Lower leg skin (tissue), 4 donors: ENCODE data around the gene SCFD2. TPM values are rescaled to one million over a fixed set of nuclear protein-coding genes. Genes with fewer than 3 reads are reported as not detected.
"Not testable (repeated sequence)": the region's sequence is repeated elsewhere in the genome, so short reads cannot be mapped to it uniquely, and the experiment has no call there.

Source experiments
- DNase-seq, 2 donors: peaks; one replicate each; pipeline ENCODE4 v3.0.0-alpha.2; 2019; ENCODE audit warnings: low spot score in 2 of 2
- H3K4me3 ChIP-seq: fragments of 200-600 bp; sonication (generic); 2 replicates; pipeline ENCODE4 v1.5.1; 2017; ENCODE audit warnings: mild to moderate bottlenecking, low read depth; ENCODE audit not compliant: poor library complexity, severe bottlenecking
- POLR2A ChIP-seq, 2 donors: fragments of 450-650 bp; IDR thresholded peaks; one replicate each; pipeline ENCODE4 v1.6.1; 2016 to 2017; ENCODE audit warnings: antibody characterized with exemption in 2 of 2, mild to moderate bottlenecking in 1 of 2, moderate library complexity in 1 of 2
- WGBS, 2 donors: methylation state at CpG; one replicate each; pipeline ENCODE4 v1.1.5; 2018; 5-methylcytosine and 5-hydroxymethylcytosine counted together
- intact Hi-C: fragments of 100-400 bp; cut with DNase I; formaldehyde crosslinking; loops from one replicate; pipeline ENCODE4 v1.15.0; 2023; ENCODE audit warnings: low total_unique reads
- total RNA-seq, 4 donors: library from RNA; depleted of rRNA; stranded (reverse); fragments of >200 nt; gene quantifications; one replicate each; pipeline ENCODE4 v1.1.0, GENCODE V29; 2016
- TF ChIP-seq, protein P1 (sequence below), 3 donors: fragments of 450-650 bp; IDR thresholded peaks; one replicate each; pipeline ENCODE4 v1.5.1; 2016; ENCODE audit warnings: antibody characterized with exemption in 3 of 3, mild to moderate bottlenecking in 3 of 3, moderate library complexity in 2 of 3

The SCFD2 gene
- total RNA-seq, 4 donors from 2014 or later: 13.6 to 23.3 (median 19.0) TPM

DNA sequence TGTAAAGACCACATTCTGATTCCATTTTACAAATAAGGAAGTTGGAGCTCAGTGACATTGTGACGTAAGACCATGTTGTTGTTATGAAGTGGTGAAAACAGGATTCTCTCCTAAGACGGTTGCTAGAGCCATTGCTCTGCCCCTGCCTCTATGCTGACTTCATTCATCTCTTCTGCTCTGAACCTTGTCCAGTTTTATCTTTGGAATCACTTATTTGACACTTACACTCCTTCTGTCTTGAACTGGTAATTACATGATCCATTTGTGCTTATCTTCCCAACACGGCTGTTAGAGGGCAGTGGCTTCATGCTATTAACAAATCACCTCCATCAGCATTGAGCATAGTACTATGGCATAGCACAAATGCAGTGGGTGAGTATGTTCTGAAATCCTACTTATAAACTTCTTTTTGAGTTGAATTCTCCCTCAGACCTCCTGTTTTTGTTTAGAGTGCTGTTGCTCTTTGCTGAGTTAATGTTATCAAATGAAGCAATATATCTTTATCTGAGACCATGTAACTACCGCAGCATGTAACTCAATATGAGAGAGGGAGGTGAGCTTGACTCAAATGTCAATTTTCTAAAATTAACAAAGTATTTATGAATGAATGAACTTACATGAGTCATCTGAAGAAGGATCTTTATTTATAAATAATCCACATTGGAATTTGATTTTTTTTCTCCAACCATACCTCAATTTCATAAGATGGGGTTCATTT is 326.0 kb downstream of the SCFD2 start:
- TF ChIP-seq, protein P1, sequence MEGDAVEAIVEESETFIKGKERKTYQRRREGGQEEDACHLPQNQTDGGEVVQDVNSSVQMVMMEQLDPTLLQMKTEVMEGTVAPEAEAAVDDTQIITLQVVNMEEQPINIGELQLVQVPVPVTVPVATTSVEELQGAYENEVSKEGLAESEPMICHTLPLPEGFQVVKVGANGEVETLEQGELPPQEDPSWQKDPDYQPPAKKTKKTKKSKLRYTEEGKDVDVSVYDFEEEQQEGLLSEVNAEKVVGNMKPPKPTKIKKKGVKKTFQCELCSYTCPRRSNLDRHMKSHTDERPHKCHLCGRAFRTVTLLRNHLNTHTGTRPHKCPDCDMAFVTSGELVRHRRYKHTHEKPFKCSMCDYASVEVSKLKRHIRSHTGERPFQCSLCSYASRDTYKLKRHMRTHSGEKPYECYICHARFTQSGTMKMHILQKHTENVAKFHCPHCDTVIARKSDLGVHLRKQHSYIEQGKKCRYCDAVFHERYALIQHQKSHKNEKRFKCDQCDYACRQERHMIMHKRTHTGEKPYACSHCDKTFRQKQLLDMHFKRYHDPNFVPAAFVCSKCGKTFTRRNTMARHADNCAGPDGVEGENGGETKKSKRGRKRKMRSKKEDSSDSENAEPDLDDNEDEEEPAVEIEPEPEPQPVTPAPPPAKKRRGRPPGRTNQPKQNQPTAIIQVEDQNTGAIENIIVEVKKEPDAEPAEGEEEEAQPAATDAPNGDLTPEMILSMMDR (IDR thresholded peaks at IDR 0.05): no peak
- TF ChIP-seq POLR2A (IDR thresholded peaks at IDR 0.05): no peak
- DNase-seq: no peak
- H3K4me3 ChIP-seq: no peak overlapping the region
- intact Hi-C loops: no loop called here
- 85 to 91% methylated on average over 4 of the region's 4 CpGs for WGBS, 2 donors

- no peak for DNase-seq
- TF ChIP-seq, protein P1 (IDR thresholded peaks at IDR 0.05): no peak
- TF ChIP-seq POLR2A (IDR thresholded peaks at IDR 0.05): no peak
- WGBS, 2 donors: 38 to 44% methylated on average over 1 of the region's 1 CpG
- no peak overlapping the region for H3K4me3 ChIP-seq
- intact Hi-C loops: no loop called here
Observed at GRCh38 chr4:53037892-53038291, 328.0 kb downstream of the SCFD2 start.

DNA sequence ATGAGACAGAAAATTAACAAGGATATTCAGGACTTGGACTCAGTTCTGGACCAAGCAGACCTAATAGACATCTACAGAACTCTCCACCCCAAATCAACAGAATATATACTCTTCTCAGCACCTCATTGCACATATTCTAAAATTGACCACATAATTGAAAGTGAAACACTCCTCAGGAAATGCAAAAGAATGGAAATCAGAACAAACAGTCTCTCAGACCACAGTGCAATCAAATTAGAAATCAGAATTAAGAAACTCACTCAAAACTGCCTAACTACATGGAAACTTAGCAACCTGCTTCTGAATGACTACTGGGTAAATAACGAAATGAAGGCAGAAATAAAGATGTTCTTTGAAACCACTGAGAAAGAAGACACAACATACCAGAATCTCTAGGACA is 333.0 kb downstream of the SCFD2 start:
- 84 to 85% methylated on average over 1 of the region's 1 CpG for WGBS, 2 donors
- H3K4me3 ChIP-seq, intact Hi-C loops, DNase-seq: not testable (repeated sequence)

- H3K4me3 ChIP-seq: no peak overlapping the region
- WGBS, 2 donors: 94 to 100% methylated on average over 2 of the region's 2 CpGs
- no peak for DNase-seq
- TF ChIP-seq, protein P1 (IDR thresholded peaks at IDR 0.05): no peak
- no peak for TF ChIP-seq POLR2A (IDR thresholded peaks at IDR 0.05)
- intact Hi-C loops: no loop called here
Observed at GRCh38 chr4:53026233-53026632, 339.6 kb downstream of the SCFD2 start.

- no peak for TF ChIP-seq POLR2A (IDR thresholded peaks at IDR 0.05)
- TF ChIP-seq, protein P1 (IDR thresholded peaks at IDR 0.05): no peak
- 84 to 93% methylated on average over 3 of the region's 3 CpGs for WGBS, 2 donors
- intact Hi-C loops: no loop called here
- no peak overlapping the region for H3K4me3 ChIP-seq
- no peak for DNase-seq
Observed at GRCh38 chr4:53023677-53024299, 342.1 kb downstream of the SCFD2 start.

DNA sequence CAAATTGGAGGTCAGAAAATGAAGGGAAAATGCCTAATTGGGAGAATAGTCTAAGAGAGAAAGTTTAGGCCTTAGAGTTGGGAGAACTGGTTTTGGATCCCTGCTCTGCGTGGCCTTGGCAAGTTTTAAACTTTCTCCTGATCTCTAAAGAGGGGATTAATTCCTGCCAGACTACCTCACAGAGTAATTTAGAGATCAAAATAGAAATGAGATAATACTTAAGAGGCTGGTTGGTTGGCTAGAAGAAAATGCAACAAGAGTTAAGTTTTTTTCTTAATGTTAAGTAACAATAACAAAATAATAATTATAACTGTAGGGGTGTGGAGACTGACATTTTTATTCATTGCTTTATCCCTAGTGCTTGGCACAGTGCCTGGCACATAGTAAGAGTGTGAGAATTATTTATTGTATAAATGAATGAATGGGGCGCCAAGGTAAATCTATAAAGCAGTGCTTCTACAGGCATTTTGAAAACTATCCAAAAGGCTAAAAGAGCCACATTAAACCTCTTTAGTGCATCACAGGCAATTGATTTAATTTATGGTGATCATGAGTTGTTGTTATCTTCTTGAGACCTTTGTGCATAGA is 343.3 kb downstream of the SCFD2 start:
- WGBS, 2 donors: 61 to 64% methylated on average over 2 of the region's 2 CpGs
- TF ChIP-seq, protein P1 (IDR thresholded peaks at IDR 0.05): no peak
- no peak for TF ChIP-seq POLR2A (IDR thresholded peaks at IDR 0.05)
- no peak for DNase-seq
- H3K4me3 ChIP-seq: no peak overlapping the region
- intact Hi-C loops: no loop called here
